H1 (cell line): Measurements from ENCODE around the gene SLAMF6. TPM values are rescaled to one million over a fixed set of nuclear protein-coding genes. Genes with fewer than 3 reads are reported as not detected.

Experiments
- CTCF ChIA-PET: fragments of 300-600 bp; sonication (Branson Sonifier 250); formaldehyde crosslinking; loops from one replicate; lab custom pipeline; 2021; ENCODE audit not compliant: partially characterized antibody; lab: Charles Lee
- POLR2A ChIA-PET: fragments of 300-600 bp; sonication (Branson Sonifier 250); formaldehyde crosslinking; loops from one replicate; lab custom pipeline; 2021; ENCODE audit warnings: inconsistent platforms; ENCODE audit not compliant: partially characterized antibody; lab: Charles Lee
- DNase-seq, 2 experiments: peaks; one replicate each; pipeline versions ENCODE4 v3.0.0 to v3.0.0-alpha.2; 2010 to 2022; ENCODE audit warnings: low spot score in 2 of 2, low read depth in 1 of 2, mixed read lengths in 1 of 2
- FAIRE-seq: peaks from 2 replicates; lab custom pipeline; 2011; peaks lifted over from hg19 to GRCh38; lab: Jason Lieb, UNC
- H2AFZ ChIP-seq: 2 replicates; pipeline ENCODE4 v1.8.1; 2012; ENCODE audit warnings: low read length, inconsistent platforms
- H2AK5ac ChIP-seq: 2 replicates; pipeline ENCODE4 v1.6.1; 2013; ENCODE audit warnings: low read depth, low read length
- H2BK120ac ChIP-seq: replicated peaks from 2 replicates; pipeline ENCODE3; 2013; ENCODE audit warnings: low read depth, low read length, inconsistent platforms
- H2BK12ac ChIP-seq: 2 replicates; pipeline ENCODE4 v1.6.1; 2013; ENCODE audit warnings: low read depth, low read length
- H2BK15ac ChIP-seq: 2 replicates; pipeline ENCODE4 v1.6.1; 2013; ENCODE audit warnings: low read length
- H2BK20ac ChIP-seq: 2 replicates; pipeline ENCODE4 v1.6.1; 2013; ENCODE audit warnings: low read length
- H2BK5ac ChIP-seq: 2 replicates; pipeline ENCODE4 v1.6.1; 2013; ENCODE audit warnings: low read depth, low read length
- H3K14ac ChIP-seq: 2 replicates; pipeline ENCODE4 v1.6.1; 2013; ENCODE audit warnings: inconsistent platforms; ENCODE audit not compliant: insufficient read length
- H3K18ac ChIP-seq: 2 replicates; pipeline ENCODE4 v1.6.1; 2013; ENCODE audit warnings: low read length; ENCODE audit errors: extremely low read depth
- H3K23ac ChIP-seq: 2 replicates; pipeline ENCODE4 v1.6.1; 2013; ENCODE audit warnings: inconsistent platforms; ENCODE audit not compliant: insufficient read length
- H3K23me2 ChIP-seq: 2 replicates; pipeline ENCODE4 v1.6.1; 2013; ENCODE audit warnings: low read depth, low read length
- H3K27ac ChIP-seq: 2 replicates; pipeline ENCODE4 v1.6.1; 2011; ENCODE audit warnings: low read depth, low read length, inconsistent platforms
- H3K27me3 ChIP-seq, 4 experiments: replicated peaks in 1 of 4; 1 replicate in 1 of 4; 2 replicates in 3 of 4; pipeline versions ENCODE4 v1.6.1 to v1.8.1; 2011 to 2013; ENCODE audit warnings: low read length in 3 of 4, mild to moderate bottlenecking in 3 of 4, inconsistent platforms in 2 of 4, mixed read lengths in 2 of 4, moderate library complexity in 1 of 4; ENCODE audit not compliant: control insufficient read depth in 3 of 4, insufficient read depth in 3 of 4; ENCODE audit errors: extremely low read depth in 1 of 4
- H3K36me3 ChIP-seq, 4 experiments: 2 replicates each; pipeline versions ENCODE4 v1.6.1 to v1.8.1; 2011 to 2013; ENCODE audit warnings: mild to moderate bottlenecking in 4 of 4, low read length in 3 of 4, moderate library complexity in 2 of 4, control low read depth in 1 of 4, inconsistent platforms in 1 of 4; ENCODE audit not compliant: insufficient read depth in 4 of 4, control insufficient read depth in 2 of 4
- H3K4ac ChIP-seq: replicated peaks from 2 replicates; pipeline ENCODE3; 2013; ENCODE audit warnings: low read length, low read depth, mixed read lengths, inconsistent platforms; ENCODE audit not compliant: insufficient read length
- H3K4me1 ChIP-seq, 4 experiments: replicated peaks in 1 of 4; 1 replicate in 1 of 4; 2 replicates in 3 of 4; pipeline versions ENCODE4 v1.6.1 to v1.8.1; 2011 to 2013; ENCODE audit warnings: low read length in 3 of 4, inconsistent platforms in 2 of 4, mixed read lengths in 1 of 4; ENCODE audit not compliant: insufficient read depth in 4 of 4, control insufficient read depth in 3 of 4
- H3K4me2 ChIP-seq, 2 experiments: 2 replicates each; pipeline versions ENCODE4 v1.6.1 to v1.8.1; 2011 to 2013; ENCODE audit warnings: low read depth in 2 of 2, low read length in 2 of 2, control low read depth in 1 of 2, inconsistent platforms in 1 of 2, mild to moderate bottlenecking in 1 of 2; ENCODE audit not compliant: insufficient read depth in 1 of 2
- H3K4me3 ChIP-seq, 4 experiments: fragments of 200-600, 300-600 bp in 1 of 4; sonication (generic), shearing (Covaris generic), sonication (Bioruptor Twin) in 1 of 4; 2 replicates each; pipeline versions ENCODE4 v1.5.1 to v1.8.1; 2011 to 2016; ENCODE audit warnings: low read length in 4 of 4, low read depth in 3 of 4, control low read depth in 2 of 4, inconsistent platforms in 2 of 4, mild to moderate bottlenecking in 2 of 4, mixed read lengths in 1 of 4, moderate library complexity in 1 of 4; ENCODE audit not compliant: insufficient read depth in 2 of 4; ENCODE audit errors: extremely low read depth in 1 of 4
- H3K56ac ChIP-seq: replicated peaks from 2 replicates; pipeline ENCODE3; 2013; ENCODE audit warnings: low read depth, mild to moderate bottlenecking, mixed read lengths, low read length, inconsistent platforms; ENCODE audit not compliant: insufficient read length
- H3K79me1 ChIP-seq: 2 replicates; pipeline ENCODE4 v1.6.1; 2013; ENCODE audit warnings: low read depth, low read length, control low read depth
- H3K79me2 ChIP-seq, 2 experiments: 2 replicates each; pipeline versions ENCODE4 v1.6.1 to v1.8.1; 2012 to 2013; ENCODE audit warnings: low read length in 2 of 2, mild to moderate bottlenecking in 2 of 2, inconsistent platforms in 1 of 2; ENCODE audit not compliant: insufficient read depth in 2 of 2, control insufficient read depth in 1 of 2
- H3K9ac ChIP-seq, 4 experiments: replicated peaks in 1 of 4; 1 replicate in 1 of 4; 2 replicates in 3 of 4; pipeline versions ENCODE4 v1.6.1 to v1.8.1; 2011 to 2013; ENCODE audit warnings: low read depth in 3 of 4, low read length in 3 of 4, control low read depth in 2 of 4, mild to moderate bottlenecking in 2 of 4, moderate library complexity in 2 of 4, inconsistent platforms in 1 of 4; ENCODE audit errors: extremely low read depth in 1 of 4
- H3K9me3 ChIP-seq, 2 experiments: 2 replicates each; pipeline versions ENCODE4 v1.6.1 to v1.8.1; 2012 to 2013; ENCODE audit warnings: mild to moderate bottlenecking in 2 of 2, moderate library complexity in 2 of 2, control low read depth in 1 of 2, inconsistent platforms in 1 of 2, low read depth in 1 of 2, low read length in 1 of 2, mixed read lengths in 1 of 2; ENCODE audit not compliant: insufficient read depth in 2 of 2
- H4K20me1 ChIP-seq, 2 experiments: replicated peaks in 1 of 2; 2 replicates each; pipeline versions ENCODE3 to v1.8.1; 2011 to 2013; ENCODE audit warnings: inconsistent platforms in 2 of 2, low read length in 2 of 2, mild to moderate bottlenecking in 1 of 2; ENCODE audit not compliant: insufficient read depth in 2 of 2, control insufficient read depth in 1 of 2
- H4K5ac ChIP-seq: 2 replicates; pipeline ENCODE4 v1.6.1; 2013; ENCODE audit warnings: low read length, low read depth, mixed read lengths, inconsistent platforms; ENCODE audit not compliant: insufficient read length
- H4K8ac ChIP-seq: 2 replicates; pipeline ENCODE4 v1.8.0; 2013; ENCODE audit warnings: mild to moderate bottlenecking, moderate library complexity, low read length, inconsistent platforms; ENCODE audit not compliant: insufficient read depth; ENCODE audit errors: extremely low read depth
- H4K91ac ChIP-seq: replicated peaks from 2 replicates; pipeline ENCODE3; 2013; ENCODE audit warnings: low read length, mixed read lengths, inconsistent platforms; ENCODE audit not compliant: insufficient read length
- CBX5 ChIP-seq: fragments of 300-800, 300-1000 bp; sonication (generic); IDR thresholded peaks from 2 replicates; pipeline ENCODE4 v1.7.1; 2016; ENCODE audit warnings: antibody characterized with exemption, low read length, low read depth
- CTBP2 ChIP-seq: IDR thresholded peaks from 2 replicates; pipeline ENCODE4 v1.7.0; 2011; ENCODE audit warnings: borderline replicate concordance, mild to moderate bottlenecking, moderate library complexity, mixed read lengths, low read length; ENCODE audit not compliant: insufficient read depth, insufficient read length
- EP300 ChIP-seq, 2 experiments: IDR thresholded peaks; 1 replicate in 1 of 2; 2 replicates in 1 of 2; pipeline ENCODE4 v1.6.1; 2011 to 2012; ENCODE audit warnings: low read depth in 2 of 2, low read length in 2 of 2, mild to moderate bottlenecking in 2 of 2, borderline replicate concordance in 1 of 2, inconsistent platforms in 1 of 2, moderate library complexity in 1 of 2
- EZH2 ChIP-seq: fragments of 200-600 bp; sonication (generic); IDR thresholded peaks from 2 replicates; pipeline ENCODE4 v1.7.1; 2012; ENCODE audit warnings: low read depth, mild to moderate bottlenecking, moderate library complexity, low read length, inconsistent platforms; ENCODE audit not compliant: severe bottlenecking
- GTF2F1 ChIP-seq: IDR thresholded peaks from 2 replicates; pipeline ENCODE4 v1.6.1; 2012; ENCODE audit warnings: low read depth, low read length, improper control_type of control experiment, borderline replicate concordance
- KDM5A ChIP-seq: fragments of 200-600 bp; IDR thresholded peaks from 2 replicates; pipeline ENCODE4 v1.7.1; 2012; ENCODE audit warnings: mild to moderate bottlenecking, low read length, inconsistent platforms, mixed read lengths
- NANOG ChIP-seq: IDR thresholded peaks from 2 replicates; pipeline ENCODE4 v1.6.1; 2011; ENCODE audit warnings: low read length, low read depth, mild to moderate bottlenecking, inconsistent platforms; ENCODE audit not compliant: insufficient read depth, poor library complexity, severe bottlenecking
- RBBP5 ChIP-seq: IDR thresholded peaks from 2 replicates; pipeline ENCODE4 v1.7.1; 2012; ENCODE audit warnings: low read depth, mild to moderate bottlenecking, inconsistent platforms, low read length, moderate library complexity, borderline replicate concordance
- RFX5 ChIP-seq: IDR thresholded peaks from 2 replicates; pipeline ENCODE4 v1.6.1; 2011; ENCODE audit warnings: low read depth, low read length, improper control_type of control experiment, borderline replicate concordance
- SIRT6 ChIP-seq: IDR thresholded peaks from one replicate; pipeline ENCODE4 v1.7.1; 2012; ENCODE audit warnings: low read length, inconsistent platforms
- SP1 ChIP-seq: IDR thresholded peaks from 2 replicates; pipeline ENCODE4 v1.6.1; 2011; ENCODE audit warnings: low read depth, low read length
- ZNF274 ChIP-seq: IDR thresholded peaks from 2 replicates; pipeline ENCODE4 v1.7.0; 2012; ENCODE audit warnings: low read length, borderline replicate concordance; ENCODE audit errors: extremely low read depth
- WGBS, 2 experiments: shearing (Covaris generic) in 1 of 2; methylation state at CpG; one replicate each; pipeline versions ENCODE4 v1.1.6 to v1.1.7; 2013 to 2015; ENCODE audit warnings: low lambda C conversion rate in 2 of 2, mixed read lengths in 2 of 2, inconsistent platforms in 1 of 2, low coverage in 1 of 2, missing lambda C conversion rate in 1 of 2; ENCODE audit not compliant: insufficient replicate concordance in 2 of 2, insufficient coverage in 1 of 2, insufficient read length in 1 of 2; ENCODE audit errors: extremely low coverage in 1 of 2, missing lambda C conversion rate in 1 of 2; 5-methylcytosine and 5-hydroxymethylcytosine counted together
- polyA plus RNA-seq, 7 experiments: library from polyadenylated mRNA; depleted of rRNA in 3 of 7; stranded (reverse) in 5 of 7; unstranded in 2 of 7; fragments of >200 nt in 5 of 7; fragments of 200-250 nt in 2 of 7; gene quantifications; 1 replicate in 5 of 7; 2 replicates in 1 of 7; 4 replicates in 1 of 7; pipeline versions ENCODE4 v1.2.1 to v1.2.3, GENCODE V29; 2011 to 2013; ENCODE audit warnings: missing spikeins in 2 of 7, mixed read lengths in 2 of 7
- total RNA-seq: library from RNA; stranded (reverse); fragmentation: NEBNext Ultra II Directional; extraction: Animal tissue kit (Norgen Biotek cat#: 25700); gene quantifications from 2 replicates; pipeline ENCODE4 v1.2.1, GENCODE V29; 2021

The SLAMF6 gene
- total and polyA plus RNA-seq, 2 of the 8 experiments (the other 6 are each of a cell fraction or from before 2014, with no cell fraction given): not detected

- no peak overlapping the region for H3K4ac ChIP-seq
- 81% methylated on average over 2 of the region's 2 CpGs; no CpG with 5 or more reads in 1 of the 2 experiments for WGBS, 2 experiments
- H2BK15ac ChIP-seq: no peak overlapping the region
- H3K79me2 ChIP-seq: no peaks in the 10 kb centered on the region
- no peak overlapping the region for H3K56ac ChIP-seq
- H3K27ac ChIP-seq: no peak overlapping the region
- no peaks in the 10 kb centered on the region for H3K79me1 ChIP-seq
- H4K91ac ChIP-seq: no peak overlapping the region
- no peak overlapping the region for H2BK12ac ChIP-seq
- no peaks in the 10 kb centered on the region for H3K9me3 ChIP-seq
- H3K4me2 ChIP-seq: no peak overlapping the region
- no peak overlapping the region for H4K8ac ChIP-seq
- H3K23ac ChIP-seq: no peak overlapping the region
- no peak overlapping the region for H2BK120ac ChIP-seq
- no peaks in the 10 kb centered on the region for H4K20me1 ChIP-seq
- no peak overlapping the region for H4K5ac ChIP-seq
- CTCF ChIA-PET: interaction anchor here (0.5 to 1.2 kb wide), 3 partner anchors 13 to 166 kb away, joined by 3 read pairs; no protein-coding TSS in a partner anchor
- H3K18ac ChIP-seq: no peak overlapping the region
- H3K27me3 ChIP-seq: no peaks in the 10 kb centered on the region
- H3K36me3 ChIP-seq: no peaks in the 10 kb centered on the region
- H2AFZ ChIP-seq: no peak overlapping the region
- H2BK20ac ChIP-seq: no peak overlapping the region
- no peak overlapping the region for H3K4me3 ChIP-seq
- POLR2A ChIA-PET: no interaction called here
- no peak overlapping the region for H3K9ac ChIP-seq
- TF ChIP-seq EZH2 (no peak), ZNF274 (no peak), CBX5 (no peak), EP300 (IDR thresholded peaks at IDR 0.05; ENCODE audit: borderline replicate concordance in 1 of 2, low read depth in 2 of 2, low read length in 2 of 2) (no peak), RFX5 (no peak), GTF2F1 (no peak), SP1 (no peak), SIRT6 (no peak), CTBP2 (no peak), NANOG (no peak), KDM5A (no peak), RBBP5 (no peak)
- peaks cover 0 to 3% (median 0%) of the 10 kb centered on the region in 4 experiments; a peak in 1 of 7 replicates for H3K4me1 ChIP-seq
- no peak overlapping the region for H3K14ac ChIP-seq
- no peak overlapping the region for H2AK5ac ChIP-seq
- no peaks in the 10 kb centered on the region for H3K23me2 ChIP-seq
- FAIRE-seq (no peak), DNase-seq (no peak)
- no peak overlapping the region for H2BK5ac ChIP-seq
These were observed 84.1 kb downstream of the SLAMF6 start for GRCh38 chr1:160438935-160439334.
